Esophagus (tissue), 2 donors: ENCODE data around the gene LAMA5. TPM values are rescaled to one million over a fixed set of nuclear protein-coding genes. Genes with fewer than 3 reads are reported as not detected.

Experiments
- H3K27ac ChIP-seq, 2 donors: one replicate each; pipeline ENCODE4 v1.5.1; 2013; ENCODE audit warnings: low read depth in 2 of 2, mild to moderate bottlenecking in 2 of 2, inconsistent platforms in 1 of 2, low read length in 1 of 2, moderate library complexity in 1 of 2
- H3K27me3 ChIP-seq, 2 donors: one replicate each; pipeline ENCODE4 v1.6.1; 2013; ENCODE audit warnings: low read length in 2 of 2, control low read depth in 1 of 2, mild to moderate bottlenecking in 1 of 2; ENCODE audit not compliant: insufficient read depth in 2 of 2, control insufficient read depth in 1 of 2
- H3K36me3 ChIP-seq, 2 donors: one replicate each; pipeline ENCODE4 v1.6.1; 2013; ENCODE audit warnings: low read length in 1 of 2; ENCODE audit not compliant: control insufficient read depth in 2 of 2, insufficient read depth in 2 of 2
- H3K4me1 ChIP-seq, 2 donors: one replicate each; pipeline ENCODE4 v1.6.1; 2013; ENCODE audit warnings: low read length in 1 of 2; ENCODE audit not compliant: control insufficient read depth in 2 of 2, insufficient read depth in 2 of 2
- H3K4me3 ChIP-seq, 2 donors: one replicate each; pipeline ENCODE4 v1.5.1; 2013; ENCODE audit warnings: low read length in 2 of 2, mild to moderate bottlenecking in 2 of 2, low read depth in 1 of 2, moderate library complexity in 1 of 2
- H3K9me3 ChIP-seq, 2 donors: one replicate each; pipeline ENCODE4 v1.6.1; 2013; ENCODE audit warnings: mild to moderate bottlenecking in 2 of 2, low read depth in 1 of 2, low read length in 1 of 2, moderate library complexity in 1 of 2; ENCODE audit not compliant: control insufficient read depth in 2 of 2, insufficient read depth in 1 of 2
- WGBS, 2 donors: extraction: QIAGEN DNeasy Blood & Tissue Kit; methylation state at CpG; one replicate each; pipeline ENCODE4 v1.1.7; 2013; 5-methylcytosine and 5-hydroxymethylcytosine counted together
- polyA plus RNA-seq, 2 donors: library from polyadenylated mRNA; stranded (reverse); fragments of 200-250 nt; gene quantifications; one replicate each; pipeline ENCODE4 v1.2.3, GENCODE V29; 2013
- donor health status: healthy with polysubstance abuse.
- donor health status: Bipolar disorder and iron deficiency.

The LAMA5 gene
- polyA plus RNA-seq, 2 donors = 79.9 to 329 TPM

GRCh38 chr20:62311832-62312661 is 55.1 kb downstream of the LAMA5 start:
- Histone ChIP-seq H3K27me3 (no peaks in the 10 kb centered on the region), H3K27ac (no peak overlapping the region), H3K4me1 (peaks cover 3 to 20% of the 10 kb centered on the region in 2 donors), H3K9me3 (no peaks in the 10 kb centered on the region), H3K36me3 (peaks cover 6 to 87% of the 10 kb centered on the region in 2 donors), H3K4me3 (no peak overlapping the region)
- 83 to 91% methylated on average over 59 to 60 of the region's 60 CpGs for WGBS, 2 donors

- Histone ChIP-seq H3K4me1 (peaks cover 3 to 19% of the 10 kb centered on the region in 2 donors), H3K9me3 (no peaks in the 10 kb centered on the region), H3K36me3 (peaks cover 11 to 88% of the 10 kb centered on the region in 2 donors), H3K4me3 (no peak overlapping the region), H3K27me3 (no peaks in the 10 kb centered on the region), H3K27ac (peak overlapping the region in 1 of 2 donors; percentile 3)
- 82 to 88% methylated on average over 11 to 18 of the region's 18 CpGs for WGBS, 2 donors
These were observed 56.0 kb downstream of the LAMA5 start for GRCh38 chr20:62311150-62311549.

- Histone ChIP-seq H3K9me3 (no peaks in the 10 kb centered on the region), H3K36me3 (peaks cover 11 to 88% of the 10 kb centered on the region in 2 donors)
These were observed 56.4 kb downstream of the LAMA5 start for GRCh38 chr20:62310757-62311121.

GRCh38 chr20:62309947-62310756 is 57.0 kb downstream of the LAMA5 start:
- Histone ChIP-seq H3K36me3 (peaks cover 11 to 87% of the 10 kb centered on the region in 2 donors), H3K4me3 (no peak overlapping the region), H3K4me1 (peaks cover 4 to 26% of the 10 kb centered on the region in 2 donors), H3K9me3 (no peaks in the 10 kb centered on the region), H3K27ac (peak overlapping the region in 1 of 2 donors; percentile 14), H3K27me3 (no peaks in the 10 kb centered on the region)
- WGBS, 2 donors = 56 to 70% methylated on average over 29 of the region's 29 CpGs

More at GRCh38 chr20:62310757-62311121, 56.4 kb downstream of the LAMA5 start:
- Histone ChIP-seq H3K4me3 (no peak overlapping the region), H3K27ac (peak overlapping the region in 1 of 2 donors; percentile 3), H3K4me1 (peaks cover 3 to 22% of the 10 kb centered on the region in 2 donors), H3K27me3 (no peaks in the 10 kb centered on the region)
- WGBS, 2 donors = 53 to 55% methylated on average over 25 of the region's 25 CpGs

- Histone ChIP-seq H3K4me3 (no peak overlapping the region), H3K36me3 (peaks cover 11 to 87% of the 10 kb centered on the region in 2 donors), H3K4me1 (peaks cover 6 to 31% of the 10 kb centered on the region in 2 donors), H3K9me3 (no peaks in the 10 kb centered on the region), H3K27me3 (no peaks in the 10 kb centered on the region), H3K27ac (peak overlapping the region in 1 of 2 donors; percentile 27)
- WGBS, 2 donors = 75 to 79% methylated on average over 22 to 26 of the region's 26 CpGs
These were observed 57.7 kb downstream of the LAMA5 start for GRCh38 chr20:62309198-62309944.

GRCh38 chr20:62308102-62308822 is 58.9 kb downstream of the LAMA5 start:
- Histone ChIP-seq H3K4me1 (peaks cover 9 to 35% of the 10 kb centered on the region in 2 donors), H3K27me3 (no peaks in the 10 kb centered on the region), H3K9me3 (no peaks in the 10 kb centered on the region), H3K27ac (peak overlapping the region; percentile 17 to 70), H3K4me3 (no peak overlapping the region), H3K36me3 (peaks cover 11 to 80% of the 10 kb centered on the region in 2 donors)
- WGBS, 2 donors = 55 to 64% methylated on average over 29 of the region's 29 CpGs

GRCh38 chr20:62307226-62308101 is 59.6 kb downstream of the LAMA5 start:
- Histone ChIP-seq H3K9me3 (no peaks in the 10 kb centered on the region), H3K27me3 (no peaks in the 10 kb centered on the region), H3K36me3 (peaks cover 11 to 73% of the 10 kb centered on the region in 2 donors), H3K4me1 (peaks cover 9 to 35% of the 10 kb centered on the region in 2 donors), H3K27ac (peak overlapping the region; percentile 17 to 70), H3K4me3 (no peak overlapping the region)
- WGBS, 2 donors = 53 to 64% methylated on average over 42 of the region's 42 CpGs

GRCh38 chr20:62306414-62307187 is 60.5 kb downstream of the LAMA5 start:
- Histone ChIP-seq H3K4me1 (peaks cover 9 to 35% of the 10 kb centered on the region in 2 donors), H3K9me3 (no peaks in the 10 kb centered on the region), H3K27ac (peak overlapping the region; percentile 33 to 70), H3K27me3 (no peaks in the 10 kb centered on the region), H3K4me3 (no peak overlapping the region), H3K36me3 (peaks cover 11 to 65% of the 10 kb centered on the region in 2 donors)
- WGBS, 2 donors = 64 to 74% methylated on average over 27 of the region's 27 CpGs
